HepG2 (cell line): ENCODE data around the gene IPPK. TPM values are rescaled to one million over a fixed set of nuclear protein-coding genes. Genes with fewer than 3 reads are reported as not detected.

Source experiments
- ARID4A ChIP-seq: sonication (generic); formaldehyde crosslinking; IDR thresholded peaks from 2 replicates; pipeline ENCODE4 v1.5.0; 2020; ENCODE audit warnings: mild to moderate bottlenecking, missing genetic modification reagents, borderline replicate concordance
- CHCHD3 ChIP-seq: sonication (generic); formaldehyde crosslinking; IDR thresholded peaks from 2 replicates; pipeline ENCODE4 v1.8.0; 2022; ENCODE audit warnings: mild to moderate bottlenecking, missing genetic modification reagents, moderate library complexity
- GPN1 ChIP-seq: sonication (generic); formaldehyde crosslinking; IDR thresholded peaks from 2 replicates; pipeline ENCODE4 v1.5.1; 2020; ENCODE audit warnings: missing genetic modification reagents, borderline replicate concordance
- MIER2 ChIP-seq: IDR thresholded peaks from 2 replicates; pipeline ENCODE4 v1.6.1; 2016; ENCODE audit warnings: missing biosample characterization, missing genetic modification reagents
- MTA1 ChIP-seq: sonication (generic); formaldehyde crosslinking; IDR thresholded peaks from 2 replicates; pipeline ENCODE4 v1.4.0; 2020; ENCODE audit warnings: missing genetic modification reagents, mild to moderate bottlenecking, borderline replicate concordance
- NONO ChIP-seq, 2 experiments: fragments of 450-650 bp in 1 of 2; sonication (generic) in 1 of 2; formaldehyde crosslinking in 1 of 2; IDR thresholded peaks in 1 of 2; conservative IDR thresholded peaks in 1 of 2; 2 replicates each; pipeline versions ENCODE4 v1.6.1 to v1.8.0; 2017 to 2022; ENCODE audit warnings: mild to moderate bottlenecking in 1 of 2, missing genetic modification reagents in 1 of 2, moderate library complexity in 1 of 2
- PHF21A ChIP-seq: sonication (generic); formaldehyde crosslinking; IDR thresholded peaks from 2 replicates; pipeline ENCODE4 v1.5.0; 2020; ENCODE audit warnings: mild to moderate bottlenecking, missing genetic modification reagents
- SMC3 ChIP-seq: IDR thresholded peaks from 2 replicates; pipeline ENCODE4 v1.6.1; 2011; ENCODE audit warnings: low read length, improper control_type of control experiment
- TBX2 ChIP-seq: sonication (generic); formaldehyde crosslinking; IDR thresholded peaks from 2 replicates; pipeline ENCODE4 v1.5.0; 2020; ENCODE audit warnings: missing genetic modification reagents, mild to moderate bottlenecking, borderline replicate concordance
- TFDP2 ChIP-seq: sonication (generic); formaldehyde crosslinking; IDR thresholded peaks from 2 replicates; pipeline ENCODE4 v1.4.0; 2020; ENCODE audit warnings: missing genetic modification reagents
- TRIM24 ChIP-seq: sonication (generic); formaldehyde crosslinking; IDR thresholded peaks from 2 replicates; pipeline ENCODE4 v1.8.0; 2022; ENCODE audit warnings: mild to moderate bottlenecking, missing genetic modification reagents
- YEATS4 ChIP-seq: sonication (generic); formaldehyde crosslinking; IDR thresholded peaks from 2 replicates; pipeline ENCODE4 v1.4.0; 2020; ENCODE audit warnings: missing genetic modification reagents, borderline replicate concordance
- ZBTB26 ChIP-seq: IDR thresholded peaks from 2 replicates; pipeline ENCODE4 v1.6.1; 2016; ENCODE audit warnings: missing compliant biosample characterization, missing genetic modification reagents, borderline replicate concordance
- ZBTB44 ChIP-seq: sonication (generic); formaldehyde crosslinking; IDR thresholded peaks from 2 replicates; pipeline ENCODE4 v1.4.0; 2020; ENCODE audit warnings: missing genetic modification reagents
- ZNF124 ChIP-seq: sonication (generic); formaldehyde crosslinking; IDR thresholded peaks from 2 replicates; pipeline ENCODE4 v1.4.0; 2020; ENCODE audit warnings: missing genetic modification reagents
- ZNF234 ChIP-seq: sonication (generic); formaldehyde crosslinking; conservative IDR thresholded peaks from 2 replicates; pipeline ENCODE4 v1.5.1; 2020; ENCODE audit warnings: mild to moderate bottlenecking, missing genetic modification reagents
- ZNF383 ChIP-seq: sonication (generic); formaldehyde crosslinking; IDR thresholded peaks from 2 replicates; pipeline ENCODE4 v1.4.0; 2020; ENCODE audit warnings: missing genetic modification reagents, mild to moderate bottlenecking, borderline replicate concordance
- ZNF510 ChIP-seq: sonication (generic); formaldehyde crosslinking; IDR thresholded peaks from 2 replicates; pipeline ENCODE4 v1.4.0; 2020; ENCODE audit warnings: low read depth, mild to moderate bottlenecking, missing genetic modification reagents
- ZNF569 ChIP-seq: sonication (generic); formaldehyde crosslinking; IDR thresholded peaks from 2 replicates; pipeline ENCODE4 v1.5.0; 2020; ENCODE audit warnings: mild to moderate bottlenecking, missing genetic modification reagents, moderate library complexity, borderline replicate concordance
- ZNF776 ChIP-seq: sonication (generic); formaldehyde crosslinking; IDR thresholded peaks from 2 replicates; pipeline ENCODE4 v1.4.0; 2020; ENCODE audit warnings: mild to moderate bottlenecking, missing genetic modification reagents
- ZSCAN22 ChIP-seq: sonication (generic); formaldehyde crosslinking; IDR thresholded peaks from 2 replicates; pipeline ENCODE4 v1.4.0; 2020; ENCODE audit warnings: mild to moderate bottlenecking, missing genetic modification reagents
- polyA plus RNA-seq, 8 experiments: library from polyadenylated mRNA; depleted of rRNA in 3 of 8; stranded (reverse) in 7 of 8; unstranded in 1 of 8; fragments of >200 nt; fragmentation: Illumina TruSeq in 4 of 8; extraction: Trizol in 4 of 8; gene quantifications; 2 replicates each; pipeline versions ENCODE4 v1.2.1 to v1.2.3, GENCODE V29; 2011 to 2016; ENCODE audit warnings: low read depth in 4 of 8, missing spikeins in 1 of 8, mixed read lengths in 1 of 8; ENCODE audit not compliant: insufficient read depth in 1 of 8
- total RNA-seq, 5 experiments: library from RNA; depleted of rRNA; stranded (reverse); fragments of >200 nt; fragmentation: Illumina TruSeq; extraction: Trizol; gene quantifications; 2 replicates each; pipeline ENCODE4 v1.2.3, GENCODE V29; 2016; ENCODE audit warnings: low read depth in 1 of 5

IPPK gene
- total and polyA plus RNA-seq, 2 of the 13 experiments (the other 11 are each of a cell fraction or from before 2014, with no cell fraction given), result 9.9 to 14.1 TPM

GRCh38 chr9:92669890-92670708 lies at the start of gene IPPK (continued):
- TF ChIP-seq ZNF234 (CRISPR knock-in tag) (no peak), PHF21A (CRISPR knock-in tag) (peak; percentile 76), NONO (IDR thresholded peaks at IDR 0.05) (no peak), NONO (CRISPR knock-in tag; conservative IDR thresholded peaks at IDR 0.05) (peak; percentile 78), SMC3 (no peak), CHCHD3 (peak; percentile 56; the same call in 1 of the 2 replicates), TBX2 (CRISPR knock-in tag) (peak; percentile 90), ZNF776 (no peak; the same call in 1 of the 2 replicates), ZNF510 (CRISPR knock-in tag) (no peak), YEATS4 (CRISPR knock-in tag) (peak; percentile 69), ZSCAN22 (CRISPR knock-in tag) (no peak), TFDP2 (CRISPR knock-in tag) (peak; percentile 74), MTA1 (CRISPR knock-in tag) (peak; percentile 51), ZNF569 (CRISPR knock-in tag) (no peak), MIER2 (CRISPR knock-in tag) (no peak), ZNF383 (no peak), GPN1 (CRISPR knock-in tag) (no peak), ZBTB44 (CRISPR knock-in tag) (no peak), ZBTB26 (CRISPR knock-in tag) (no peak; the same call in 1 of the 2 replicates), ARID4A (CRISPR knock-in tag) (peak; percentile 95), TRIM24 (CRISPR knock-in tag) (no peak), ZNF124 (0 out of 2 replicates have a peak, but pooled peaks have one; percentile 63)
